NCI-H345 (cell line): ENCODE results near the gene PDIA2.
"Not testable (repeated sequence)": the region's sequence is repeated elsewhere in the genome, so short reads cannot be mapped to it uniquely, and the experiment has no call there.

Experiments
- DNase-seq: peaks from one replicate; lab custom pipeline; 2025; lab: John Stamatoyannopoulos, UW

The PDIA2 gene

DNA sequence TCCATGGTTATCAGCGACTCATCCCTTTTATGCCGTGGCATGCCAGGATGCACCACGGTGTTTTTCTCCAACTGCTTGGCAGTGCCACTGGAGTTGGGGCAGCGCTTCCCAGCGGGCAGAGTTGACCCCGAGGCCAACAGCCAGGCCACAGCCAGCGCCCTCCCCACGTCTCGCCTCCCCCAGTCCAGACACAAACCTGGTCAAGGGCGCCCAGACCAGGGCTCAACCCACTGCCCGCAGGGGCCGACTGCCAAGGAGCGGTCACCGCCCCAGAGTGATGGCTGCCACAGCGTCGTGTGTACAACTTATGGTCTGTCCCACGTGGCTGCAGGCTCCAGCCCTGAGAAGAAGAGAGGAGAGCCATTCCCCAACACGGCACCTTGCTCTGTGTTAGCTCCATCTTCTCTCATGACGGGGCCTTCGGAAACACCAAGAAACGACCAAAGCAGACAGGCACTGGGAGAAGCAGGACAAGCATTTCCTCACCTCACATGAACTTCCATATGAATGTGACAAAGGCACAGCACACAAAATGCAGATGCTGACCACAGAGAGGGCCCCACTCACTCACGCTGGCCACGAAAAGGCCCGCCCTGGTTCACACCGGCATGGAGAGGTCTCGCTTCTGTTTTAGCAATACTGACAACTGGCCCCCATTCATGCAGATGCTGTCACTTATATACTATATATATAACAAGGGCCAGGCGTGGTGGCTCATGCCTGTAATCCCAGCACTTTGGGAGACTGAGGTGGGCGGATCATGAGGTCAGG, 42.6 kb downstream of the PDIA2 start:
- DNase-seq, result no peak

DNA sequence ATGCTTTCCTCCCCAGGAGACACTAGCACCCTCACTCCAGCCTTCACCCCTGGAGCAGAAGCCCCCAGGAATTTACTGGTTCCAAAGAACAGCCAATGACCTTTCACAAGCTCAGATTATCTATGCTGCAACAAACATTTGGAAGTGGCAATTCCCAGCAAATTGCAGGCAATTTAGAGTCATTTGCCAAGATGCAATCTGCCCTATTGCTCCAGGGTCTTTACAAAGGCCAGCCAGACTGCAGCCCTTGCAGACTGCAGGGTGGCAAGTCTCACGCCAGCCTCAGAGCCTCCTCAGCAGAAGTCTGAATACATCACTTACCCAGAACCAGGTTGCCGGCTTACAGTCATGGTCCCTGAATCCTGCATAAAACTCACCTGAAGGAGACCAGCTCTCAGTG, 47.8 kb downstream of the PDIA2 start:
- no peak for DNase-seq

GRCh38 chr16:331181-331814, 48.3 kb downstream of the PDIA2 start:
- DNase-seq, result not testable (repeated sequence)

GRCh38 chr16:333406-334094, 50.6 kb downstream of the PDIA2 start:
- no peak for DNase-seq

GRCh38 chr16:334164-334832, 51.3 kb downstream of the PDIA2 start:
- DNase-seq, result not testable (repeated sequence)

- DNase-seq, result not testable (repeated sequence)
Observed at GRCh38 chr16:334861-335632, 52.1 kb downstream of the PDIA2 start.

GRCh38 chr16:336269-336668, 53.3 kb downstream of the PDIA2 start:
- DNase-seq, result no peak
